Right kidney (tissue), 9 donors: Measurements from ENCODE around the gene CFL2.
"Not testable (repeated sequence)": the region's sequence is repeated elsewhere in the genome, so short reads cannot be mapped to it uniquely, and the experiment has no call there.

Source experiments
- DNase-seq: peaks from one replicate; pipeline ENCODE4 v3.0.0-alpha.2; 2016
- long read RNA-seq, 8 donors: transcript quantifications; one replicate each; lab custom pipeline, GENCODE V29; 2026

The CFL2 gene
- long read RNA-seq, donor 1, full-length matches to known transcripts: 27 of 27 reads
- long read RNA-seq, donor 1, partial matches to known transcripts: 0 of 27 reads
- long read RNA-seq, donor 1, other reads (novel, unspliced or antisense): 0 of 27 reads
- long read RNA-seq, donor 2, full-length matches to known transcripts: 13 of 13 reads
- long read RNA-seq, donor 2, partial matches to known transcripts: 0 of 13 reads
- long read RNA-seq, donor 2, other reads (novel, unspliced or antisense): 0 of 13 reads
- long read RNA-seq, donor 3, full-length matches to known transcripts: 10 of 10 reads
- long read RNA-seq, donor 3, partial matches to known transcripts: 0 of 10 reads
- long read RNA-seq, donor 3, other reads (novel, unspliced or antisense): 0 of 10 reads
- long read RNA-seq, donor 4, full-length matches to known transcripts: 22 of 28 reads
- long read RNA-seq, donor 4, partial matches to known transcripts: 6 of 28 reads
- long read RNA-seq, donor 4, other reads (novel, unspliced or antisense): 0 of 28 reads
- long read RNA-seq, donor 5, full-length matches to known transcripts: 26 of 26 reads
- long read RNA-seq, donor 5, partial matches to known transcripts: 0 of 26 reads
- long read RNA-seq, donor 5, other reads (novel, unspliced or antisense): 0 of 26 reads
- long read RNA-seq, donor 6, full-length matches to known transcripts: 24 of 24 reads
- long read RNA-seq, donor 6, partial matches to known transcripts: 0 of 24 reads
- long read RNA-seq, donor 6, other reads (novel, unspliced or antisense): 0 of 24 reads
- long read RNA-seq, donor 7: 0 reads
- long read RNA-seq, donor 8, full-length matches to known transcripts: 25 of 25 reads
- long read RNA-seq, donor 8, partial matches to known transcripts: 0 of 25 reads
- long read RNA-seq, donor 8, other reads (novel, unspliced or antisense): 0 of 25 reads

DNA sequence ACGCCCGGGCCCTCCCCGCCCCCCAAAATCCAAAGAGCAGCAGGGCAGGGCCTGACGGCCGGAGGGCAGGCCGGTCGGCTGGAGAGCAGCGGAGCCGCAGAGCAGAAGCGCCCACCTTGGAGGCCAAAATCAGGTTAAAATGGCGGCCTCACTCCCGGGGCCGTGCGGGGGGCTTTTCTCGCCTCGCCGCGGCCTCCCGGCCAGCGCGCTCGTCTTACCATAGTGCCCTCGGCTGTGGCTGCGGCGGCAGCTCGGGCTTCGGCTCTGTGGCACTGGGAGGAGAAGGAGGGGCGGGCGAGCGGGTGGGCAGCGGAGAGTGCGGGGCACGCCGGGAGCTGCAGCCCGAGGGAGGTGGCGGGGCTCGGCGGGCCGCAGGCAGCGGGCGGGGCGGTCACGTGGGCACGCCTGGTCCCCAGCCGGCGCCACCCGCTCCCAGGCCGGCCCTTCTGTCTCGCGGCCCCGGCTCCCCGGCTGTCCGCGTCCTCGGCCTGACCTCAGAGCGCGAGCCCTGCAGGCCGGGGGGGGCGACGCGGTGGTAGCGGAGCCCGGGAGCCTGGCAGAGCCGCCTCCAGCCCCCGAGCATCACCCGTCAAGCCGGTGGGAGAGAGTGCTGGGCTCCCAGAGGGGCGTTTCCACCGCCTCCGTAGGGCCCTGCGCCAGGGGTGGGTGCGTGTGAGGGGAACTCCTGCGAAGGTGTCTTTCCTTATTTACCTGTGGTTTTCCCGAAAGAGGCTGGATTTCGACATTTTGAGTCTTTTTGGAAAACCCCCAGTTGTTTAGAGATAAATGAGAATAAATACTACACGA lies at the start of gene CFL2:
Gene CFL2, minus strand, starts transcription at position 274 of the 807 bp plus-strand sequence. Its CDS starts 53 bp downstream, at position 221.
- DNase-seq: peak; percentile 90

DNA sequence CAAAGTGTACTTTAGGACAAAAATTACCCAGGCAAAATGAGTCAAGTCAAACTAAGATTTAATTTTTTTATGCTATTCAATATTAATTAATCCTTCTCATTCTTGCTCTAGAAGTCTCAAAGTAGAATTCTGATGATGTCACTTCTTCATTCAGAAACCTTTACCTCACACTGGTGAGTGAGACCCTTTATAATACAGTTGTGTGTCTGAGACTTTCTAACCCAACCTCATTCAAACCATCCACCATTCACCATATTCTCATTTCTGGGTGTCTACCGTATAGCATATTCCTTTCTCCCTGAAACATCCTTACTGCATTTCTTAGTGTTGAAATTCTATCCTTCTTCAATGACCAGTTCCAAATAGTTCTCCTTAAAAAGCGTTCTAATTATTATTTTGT lies 40.8 kb upstream of the CFL2 start:
- DNase-seq: no peak

GRCh38 chr14:34754687-34755086 lies 40.3 kb upstream of the CFL2 start:
- DNase-seq: no peak

DNA sequence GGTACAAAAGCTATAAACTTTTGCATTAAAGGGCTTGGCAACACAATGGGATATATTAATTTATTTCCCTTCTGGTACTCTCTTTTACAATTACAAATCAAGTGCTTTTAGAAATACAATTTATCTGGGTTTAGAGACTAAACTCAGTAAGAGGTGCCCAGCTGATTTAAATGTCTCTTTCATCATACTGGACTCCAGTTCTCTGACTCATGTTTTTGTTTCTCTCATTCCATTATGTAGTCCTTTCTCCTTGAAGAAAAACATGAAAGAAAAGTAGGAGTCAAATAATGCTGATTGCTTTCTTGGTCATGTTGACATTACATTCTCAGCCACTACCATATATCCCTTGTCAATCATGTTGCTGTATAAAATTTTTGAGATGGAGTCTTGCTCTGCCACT lies 36.3 kb upstream of the CFL2 start:
- DNase-seq: no peak

DNA sequence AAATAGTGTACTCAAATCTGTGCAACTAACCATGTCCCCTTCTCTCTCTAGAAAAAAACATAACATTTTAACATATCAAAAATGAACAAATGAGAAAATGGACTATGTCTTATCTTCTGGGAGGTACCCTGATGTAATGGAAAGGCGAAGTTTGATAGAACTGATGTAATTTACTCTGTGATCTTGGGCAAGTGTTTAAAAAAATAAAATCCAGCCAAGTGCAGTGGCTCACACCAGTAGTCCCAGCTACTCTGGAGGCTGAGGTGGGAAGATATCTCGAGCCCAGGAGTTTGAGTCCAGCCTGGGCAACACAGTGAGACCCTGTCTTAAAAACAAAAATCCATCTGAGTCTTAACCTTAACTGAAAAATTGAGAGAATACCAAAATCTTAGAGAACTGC lies 35.8 kb upstream of the CFL2 start:
- no peak for DNase-seq

DNA sequence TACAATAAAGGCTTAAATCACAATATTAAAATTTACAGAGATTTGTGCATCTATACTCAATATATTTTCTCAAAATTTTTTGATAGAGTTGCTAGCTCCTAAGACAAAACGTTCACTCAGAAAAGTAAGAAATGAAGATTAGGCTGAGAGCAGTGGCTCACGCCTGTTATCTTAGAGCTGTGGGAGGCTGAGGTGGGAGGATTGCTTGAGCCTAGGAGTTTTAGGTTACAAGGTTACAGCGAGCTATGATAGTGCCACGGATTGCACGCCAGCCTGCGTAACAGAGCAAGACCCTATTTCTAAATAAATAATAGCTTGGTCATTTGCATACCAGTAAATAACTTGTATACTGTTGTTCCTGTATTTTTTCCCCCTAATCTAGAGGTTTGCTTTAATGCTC lies 35.0 kb upstream of the CFL2 start:
- DNase-seq: no peak

- DNase-seq: no peak
Observed at GRCh38 chr14:34742270-34743115, 28.1 kb upstream of the CFL2 start.

- DNase-seq: no peak
Observed at GRCh38 chr14:34741840-34742239, 27.4 kb upstream of the CFL2 start.

DNA sequence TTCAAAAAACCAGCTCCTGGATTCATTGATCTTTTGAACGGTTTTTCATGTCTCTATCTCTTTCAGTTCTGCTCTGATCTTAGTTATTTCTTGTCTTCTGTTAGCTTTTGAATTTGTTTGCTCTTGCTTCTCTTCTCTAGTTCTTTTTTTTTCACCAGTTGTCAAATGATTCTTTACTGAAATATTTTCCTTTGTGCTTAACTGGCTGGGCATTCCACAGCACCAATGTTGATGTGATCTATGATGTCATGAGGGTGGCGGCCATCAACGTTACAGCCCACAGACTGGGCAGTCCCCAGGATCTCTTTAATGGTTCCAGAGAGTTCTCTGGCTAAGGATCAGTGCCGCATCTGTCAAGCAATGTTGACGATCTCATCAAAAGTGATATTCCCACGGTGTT lies 25.7 kb upstream of the CFL2 start:
- DNase-seq: not testable (repeated sequence)

GRCh38 chr14:34737079-34737478 lies 22.7 kb upstream of the CFL2 start:
- not testable (repeated sequence) for DNase-seq

- no peak for DNase-seq
Observed at GRCh38 chr14:34733245-34733644, 18.9 kb upstream of the CFL2 start.

- DNase-seq: no peak
Observed at GRCh38 chr14:34732802-34733201, 18.4 kb upstream of the CFL2 start.

GRCh38 chr14:34723867-34724266 lies 9.5 kb upstream of the CFL2 start:
- no peak for DNase-seq

DNA sequence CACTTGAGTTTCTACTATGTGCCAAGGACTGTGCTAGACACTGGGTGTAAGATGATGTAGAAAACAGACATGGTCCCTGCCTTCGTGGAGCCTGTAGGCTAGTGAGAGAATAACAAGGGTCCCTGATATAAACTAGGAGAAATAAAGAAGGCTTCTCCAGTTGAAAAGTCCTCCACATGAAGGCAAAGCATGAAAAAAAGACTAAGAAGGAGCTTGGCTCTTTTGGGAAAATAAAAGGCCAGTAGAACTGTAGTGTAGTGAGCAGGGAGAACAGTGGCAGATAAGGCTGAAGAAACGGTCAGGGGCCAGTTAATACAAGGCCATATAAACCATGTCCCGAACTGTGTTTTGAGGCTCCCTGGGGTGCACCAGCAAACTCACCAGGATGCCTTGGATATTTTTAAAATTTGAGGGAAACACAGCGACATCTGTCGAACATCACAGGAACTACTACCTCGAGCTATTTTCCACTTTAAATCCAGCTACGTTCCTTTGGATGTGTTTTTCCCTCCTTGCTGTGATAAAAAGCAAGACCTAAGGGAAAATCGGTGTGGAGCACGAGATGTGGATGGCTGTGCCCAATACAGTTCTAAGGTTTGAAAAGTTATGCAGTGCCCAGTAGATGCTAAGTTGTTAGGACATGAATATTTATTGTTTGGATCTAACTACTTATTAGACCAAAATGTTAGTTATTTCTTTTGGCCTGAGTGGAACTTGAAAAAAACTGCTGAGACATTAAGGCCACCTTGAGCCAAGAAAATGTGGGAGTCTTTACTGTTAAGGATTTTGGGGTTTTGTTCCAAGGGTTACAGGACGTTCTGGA lies 8.5 kb upstream of the CFL2 start:
- DNase-seq: peak; percentile 49

- no peak for DNase-seq
Observed at GRCh38 chr14:34721129-34721528, 6.7 kb upstream of the CFL2 start.

DNA sequence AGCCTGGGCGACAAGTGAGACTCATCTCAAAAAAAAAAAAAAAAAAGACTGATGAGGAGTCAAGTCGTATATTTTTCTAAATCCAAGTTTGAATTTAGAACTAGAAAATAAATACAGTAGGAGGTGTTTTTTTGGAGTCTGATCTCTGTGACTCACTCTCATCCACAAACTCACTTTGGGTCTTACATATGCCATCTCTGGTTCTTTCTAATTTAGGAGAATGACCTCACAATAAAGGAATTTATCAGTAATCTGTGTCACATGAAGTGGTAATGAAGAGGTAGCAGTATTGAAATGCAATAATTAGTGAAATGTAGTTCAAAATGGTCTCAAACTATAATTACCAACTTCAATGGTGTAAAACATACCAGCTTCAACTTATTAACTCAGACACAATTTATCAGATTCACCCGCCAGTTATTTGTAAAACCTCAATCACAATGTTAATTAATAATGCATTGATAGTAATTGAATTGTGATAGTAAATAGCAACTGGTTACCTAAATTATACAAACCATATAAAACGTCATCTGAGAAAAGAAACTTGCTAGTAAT lies 4.4 kb upstream of the CFL2 start:
- DNase-seq: no peak

DNA sequence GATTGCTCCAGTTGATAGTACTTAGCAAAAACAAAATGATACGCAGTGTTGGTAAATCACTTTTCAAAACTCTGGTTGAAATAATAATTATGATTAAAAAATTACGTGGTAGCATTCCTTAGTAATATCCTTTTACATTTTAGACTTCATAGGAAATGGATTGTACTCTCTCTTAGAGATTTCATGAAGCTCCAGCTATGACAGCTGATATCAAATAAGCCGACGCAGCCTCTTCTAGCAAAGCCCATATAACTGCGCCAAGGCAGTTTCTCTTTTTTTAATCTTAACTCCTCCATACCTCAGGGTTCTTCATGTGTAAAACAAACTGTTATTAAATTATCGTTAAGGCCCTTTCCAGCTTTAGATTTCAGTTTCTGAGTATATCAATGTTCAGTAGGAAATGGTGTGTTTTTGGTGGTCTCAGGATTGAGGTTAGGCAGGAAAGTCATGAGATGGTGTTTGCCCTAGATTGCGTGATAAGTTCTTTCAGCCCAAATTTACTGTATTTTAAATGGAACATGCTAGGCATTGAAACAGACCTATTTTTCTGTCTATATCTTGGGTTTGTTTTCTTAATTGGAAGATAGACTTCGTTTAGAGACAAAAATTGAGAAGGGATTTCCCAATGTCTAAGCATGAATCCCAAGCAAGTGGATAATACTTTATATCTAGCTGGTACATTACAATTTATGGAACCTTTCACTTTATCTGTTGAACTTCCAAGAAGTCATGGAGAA lies 902 bp upstream of the CFL2 start:
- no peak for DNase-seq

GRCh38 chr14:34713681-34714319 lies 593 bp downstream of the CFL2 start:
- peak; percentile 81 for DNase-seq

DNA sequence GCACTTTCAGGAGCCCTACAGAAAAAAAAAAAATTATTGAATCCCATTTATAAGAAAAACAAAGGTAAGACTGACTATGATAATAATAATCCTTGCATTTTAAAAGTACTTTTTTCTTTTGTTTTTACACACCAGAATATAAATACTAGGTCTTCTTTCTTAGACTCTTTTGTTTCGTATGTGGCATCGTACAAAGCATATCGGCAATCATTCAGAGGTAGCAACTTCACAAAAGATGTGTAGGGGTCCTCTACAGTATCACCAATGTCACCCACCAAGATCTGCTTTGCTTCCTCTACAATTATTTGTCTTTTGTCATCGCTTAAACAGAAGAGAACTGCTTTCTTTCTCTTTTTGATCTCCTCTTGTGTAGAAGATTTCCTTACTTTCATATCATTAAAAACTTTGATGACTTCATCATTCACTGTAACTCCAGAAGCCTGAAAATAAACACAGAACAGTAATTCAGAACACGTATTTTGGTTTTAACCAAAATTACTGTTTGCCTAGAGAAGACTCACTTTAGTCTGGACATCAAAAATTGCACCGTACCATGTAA lies 1.2 kb downstream of the CFL2 start:
- DNase-seq: no peak
